Measurements from ENCODE around the gene YARS1. TPM values are rescaled to one million over a fixed set of nuclear protein-coding genes. Genes with fewer than 3 reads are reported as not detected.

The YARS1 gene
- polyA plus RNA-seq (2013, experiment 1 of 2): 126 TPM
- polyA plus RNA-seq (2013, experiment 2 of 2): 139 TPM

DNA sequence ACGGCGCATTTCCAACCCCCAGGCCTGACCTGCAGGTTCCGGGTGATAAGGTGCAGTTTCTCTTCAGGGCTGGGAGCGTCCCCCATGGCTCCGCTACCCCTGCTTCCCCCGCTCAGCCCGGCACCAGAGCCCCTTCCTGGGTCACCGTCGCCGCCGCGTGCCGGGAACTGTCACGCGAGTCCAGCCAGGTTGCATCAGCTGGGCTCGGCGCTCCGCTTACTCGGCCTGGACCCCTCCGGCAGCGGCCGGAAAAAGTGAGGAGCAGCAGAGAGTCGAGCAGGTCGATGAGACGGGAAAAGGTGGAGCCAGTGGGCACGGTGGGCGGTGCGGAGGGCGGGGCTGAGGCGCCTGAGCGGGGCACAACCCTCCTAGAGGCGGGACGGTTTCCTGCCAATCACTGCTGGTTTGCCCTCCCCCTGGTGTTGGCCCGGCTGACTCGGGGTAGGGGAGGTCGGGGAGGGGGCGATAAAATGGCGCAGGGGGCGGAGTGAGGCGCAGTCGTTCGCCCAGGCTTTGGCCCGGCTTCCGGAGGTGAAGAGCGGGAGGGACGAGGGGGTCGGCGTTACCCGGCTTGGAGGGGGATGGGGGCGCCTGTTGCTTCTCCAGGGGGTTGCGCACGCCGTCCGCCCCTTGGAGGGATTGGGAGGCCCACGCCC lies at the start of gene YARS1, which contains the start of gene S100PBP:
TSS of gene YARS1 (minus strand) at position 200 of the 656 bp plus-strand sequence. CDS start at position 86, 114 bp downstream.
TSS of gene S100PBP (plus strand) at position 495 of the 656 bp plus-strand sequence. CDS start 8,447 bp downstream, outside the sequence.
- Histone ChIP-seq H3K36me3 (ENCODE audit: control insufficient read depth, insufficient read depth, low read length) (peaks cover 37% of the 10 kb centered on the region), H3K4me1 (ENCODE audit: control insufficient read depth, insufficient read depth, low read length, poor library complexity, severe bottlenecking) (peaks cover 5% of the 10 kb centered on the region), H3K4me3 (ENCODE audit: extremely low read depth, insufficient read depth, low read length, poor library complexity, severe bottlenecking) (peak within 1 kb of the TSS; percentile 97), H3K9me3 (ENCODE audit: control insufficient read depth, low read length) (no peaks in the 10 kb centered on the region), H3K27ac (ENCODE audit: low read depth, low read length, severe bottlenecking) (peak within 1 kb of the TSS; percentile 96)
- WGBS, 2 experiments (ENCODE audit: insufficient coverage in 2 of 2): 0 to 1% methylated on average over 38 to 47 of the region's 55 CpGs

DNA sequence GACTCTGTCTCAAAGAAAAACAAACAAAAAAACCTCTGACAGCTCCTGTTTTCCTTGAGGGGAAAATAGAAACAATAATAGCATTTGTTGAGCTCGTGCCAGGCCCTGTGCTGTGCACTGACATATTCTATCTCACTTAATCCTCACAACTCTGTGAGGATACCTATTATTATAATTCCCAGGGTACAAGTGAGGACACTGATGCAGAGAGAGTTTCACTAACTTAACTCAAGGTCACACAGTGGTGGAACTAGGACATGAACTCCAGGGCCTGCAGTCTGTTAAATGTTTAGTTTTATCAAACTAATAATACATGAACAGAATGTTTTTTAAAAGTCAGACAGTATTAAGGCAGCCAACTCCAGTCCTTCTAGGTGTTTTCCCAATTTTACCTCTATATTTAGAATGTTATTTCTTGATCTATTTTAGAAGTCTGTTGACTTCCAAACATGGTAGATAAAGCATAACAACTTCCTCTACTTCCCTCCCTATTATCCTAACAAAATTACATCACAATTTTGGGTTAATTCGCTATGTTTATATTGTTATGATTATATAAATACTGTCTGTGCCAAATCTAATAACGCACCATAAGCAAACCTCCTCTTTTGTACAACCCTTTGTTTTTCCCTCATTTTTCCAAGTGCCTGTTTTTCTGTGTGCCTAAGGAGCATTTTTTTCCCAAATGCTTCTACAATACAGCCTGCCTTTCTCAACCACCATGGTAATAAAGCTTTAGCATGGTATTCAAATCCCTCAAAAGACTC lies 48.7 kb upstream of the YARS1 start:
- peaks cover 11% of the 10 kb centered on the region for H3K4me1 ChIP-seq (ENCODE audit: control insufficient read depth, insufficient read depth, low read length, poor library complexity, severe bottlenecking)
- no peak overlapping the region for H3K4me3 ChIP-seq (ENCODE audit: extremely low read depth, insufficient read depth, low read length, poor library complexity, severe bottlenecking)
- peaks cover 17% of the 10 kb centered on the region for H3K36me3 ChIP-seq (ENCODE audit: control insufficient read depth, insufficient read depth, low read length)
- H3K9me3 ChIP-seq (ENCODE audit: control insufficient read depth, low read length): no peaks in the 10 kb centered on the region
- no peak overlapping the region for H3K27ac ChIP-seq (ENCODE audit: low read depth, low read length, severe bottlenecking)
- 100% methylated on average over 1 of the region's 3 CpGs for WGBS, 2 experiments (ENCODE audit: insufficient coverage in 2 of 2)

DNA sequence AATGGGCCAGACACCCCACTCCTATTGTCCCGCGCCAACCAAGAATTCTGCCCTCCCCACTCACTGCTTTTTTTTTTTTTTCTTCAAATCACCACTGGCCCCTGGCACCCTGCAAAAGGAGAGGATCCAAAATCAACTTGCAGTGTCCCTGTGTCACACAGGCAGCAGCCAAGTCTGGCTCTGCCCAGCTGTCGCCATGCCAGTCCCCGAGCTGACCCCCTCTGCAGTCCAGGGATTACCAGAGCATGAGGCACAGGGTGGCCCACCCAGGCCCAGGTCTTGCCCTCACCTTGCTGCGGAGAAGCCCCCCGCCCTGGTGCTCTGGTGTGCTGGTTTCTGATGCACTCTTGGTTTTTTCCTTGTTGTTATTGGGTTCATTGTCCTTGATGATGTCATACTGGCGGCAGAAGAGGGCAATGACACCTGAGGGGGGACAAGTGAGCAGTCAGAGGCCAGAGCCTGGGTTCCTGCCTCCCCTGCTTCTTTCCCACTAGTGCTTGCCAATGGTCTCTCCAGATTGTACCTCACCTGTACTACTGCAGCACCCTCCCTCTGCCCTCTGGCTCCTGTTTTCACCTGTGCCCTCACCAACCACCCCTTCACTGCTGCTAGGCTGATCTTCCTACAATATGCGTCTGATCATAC lies 47.3 kb upstream of the YARS1 start:
- WGBS, 2 experiments (ENCODE audit: insufficient coverage in 2 of 2): 96 to 98% methylated on average over 6 to 8 of the region's 8 CpGs
- no peak overlapping the region for H3K27ac ChIP-seq (ENCODE audit: low read depth, low read length, severe bottlenecking)
- H3K9me3 ChIP-seq (ENCODE audit: control insufficient read depth, low read length): no peaks in the 10 kb centered on the region
- no peak overlapping the region for H3K4me3 ChIP-seq (ENCODE audit: extremely low read depth, insufficient read depth, low read length, poor library complexity, severe bottlenecking)
- H3K36me3 ChIP-seq (ENCODE audit: control insufficient read depth, insufficient read depth, low read length): peaks cover 20% of the 10 kb centered on the region
- H3K4me1 ChIP-seq (ENCODE audit: control insufficient read depth, insufficient read depth, low read length, poor library complexity, severe bottlenecking): peaks cover 5% of the 10 kb centered on the region

DNA sequence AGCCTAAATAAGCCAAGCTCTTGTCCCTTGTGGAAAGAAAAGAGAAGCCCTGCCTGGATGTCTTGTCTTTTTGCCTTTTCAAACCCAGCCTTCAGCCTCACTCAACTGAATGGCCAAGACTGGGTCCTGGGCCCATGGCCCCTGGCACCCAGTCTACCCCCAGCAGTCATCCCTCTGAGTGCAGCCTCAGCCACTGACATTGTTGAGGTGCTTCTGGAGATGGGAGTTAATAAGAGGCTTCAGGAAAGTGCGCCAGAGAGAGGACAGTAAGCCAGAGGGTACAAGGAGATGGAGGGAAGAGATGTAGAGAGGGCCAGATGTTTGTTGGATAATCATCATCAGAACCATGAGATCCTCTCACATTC lies 46.7 kb upstream of the YARS1 start:
- no peak overlapping the region for H3K4me3 ChIP-seq (ENCODE audit: extremely low read depth, insufficient read depth, low read length, poor library complexity, severe bottlenecking)
- H3K36me3 ChIP-seq (ENCODE audit: control insufficient read depth, insufficient read depth, low read length): peaks cover 25% of the 10 kb centered on the region
- H3K4me1 ChIP-seq (ENCODE audit: control insufficient read depth, insufficient read depth, low read length, poor library complexity, severe bottlenecking): peaks cover 5% of the 10 kb centered on the region
- 83% methylated on average over 1 of the region's 1 CpG; no CpG with 5 or more reads in 1 of the 2 experiments for WGBS, 2 experiments (ENCODE audit: insufficient coverage in 2 of 2)
- H3K27ac ChIP-seq (ENCODE audit: low read depth, low read length, severe bottlenecking): no peak overlapping the region
- H3K9me3 ChIP-seq (ENCODE audit: control insufficient read depth, low read length): no peaks in the 10 kb centered on the region

DNA sequence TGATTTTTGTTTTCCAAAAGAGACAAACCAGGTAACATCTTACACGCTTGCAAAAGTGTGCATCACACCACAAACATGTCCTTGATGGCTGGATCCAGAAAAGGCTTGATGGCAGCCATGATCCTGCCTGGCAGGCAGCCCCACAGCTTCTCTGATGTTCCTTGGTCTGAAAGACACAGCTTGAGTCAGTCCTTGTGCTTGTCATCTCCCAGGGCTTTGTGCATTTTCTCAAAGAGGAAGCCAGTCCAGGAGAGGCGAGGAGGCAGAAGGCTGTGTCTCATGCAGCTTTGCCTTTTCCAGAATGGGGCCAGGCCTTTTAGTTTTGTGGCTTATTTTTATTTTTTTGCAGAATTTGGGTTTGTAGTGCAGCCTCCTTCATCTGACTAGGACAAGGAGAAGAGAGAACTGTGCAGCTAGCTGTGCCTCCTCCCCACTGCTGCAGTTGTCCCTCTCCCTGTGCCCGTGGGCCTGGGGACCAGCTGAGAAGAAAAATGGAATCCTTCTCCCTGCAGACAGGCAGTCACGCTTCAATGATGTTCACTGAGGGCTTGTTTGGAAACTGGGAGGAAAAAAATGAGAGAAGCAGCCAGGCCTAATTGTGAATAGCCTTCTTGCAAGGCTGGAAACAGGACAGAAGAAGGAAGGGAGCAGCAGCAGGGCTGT lies 46.2 kb upstream of the YARS1 start:
- WGBS, 2 experiments (ENCODE audit: insufficient coverage in 2 of 2): 88 to 98% methylated on average over 3 of the region's 4 CpGs
- peaks cover 27% of the 10 kb centered on the region for H3K36me3 ChIP-seq (ENCODE audit: control insufficient read depth, insufficient read depth, low read length)
- peaks cover 5% of the 10 kb centered on the region for H3K4me1 ChIP-seq (ENCODE audit: control insufficient read depth, insufficient read depth, low read length, poor library complexity, severe bottlenecking)
- no peak overlapping the region for H3K27ac ChIP-seq (ENCODE audit: low read depth, low read length, severe bottlenecking)
- no peaks in the 10 kb centered on the region for H3K9me3 ChIP-seq (ENCODE audit: control insufficient read depth, low read length)
- no peak overlapping the region for H3K4me3 ChIP-seq (ENCODE audit: extremely low read depth, insufficient read depth, low read length, poor library complexity, severe bottlenecking)

DNA sequence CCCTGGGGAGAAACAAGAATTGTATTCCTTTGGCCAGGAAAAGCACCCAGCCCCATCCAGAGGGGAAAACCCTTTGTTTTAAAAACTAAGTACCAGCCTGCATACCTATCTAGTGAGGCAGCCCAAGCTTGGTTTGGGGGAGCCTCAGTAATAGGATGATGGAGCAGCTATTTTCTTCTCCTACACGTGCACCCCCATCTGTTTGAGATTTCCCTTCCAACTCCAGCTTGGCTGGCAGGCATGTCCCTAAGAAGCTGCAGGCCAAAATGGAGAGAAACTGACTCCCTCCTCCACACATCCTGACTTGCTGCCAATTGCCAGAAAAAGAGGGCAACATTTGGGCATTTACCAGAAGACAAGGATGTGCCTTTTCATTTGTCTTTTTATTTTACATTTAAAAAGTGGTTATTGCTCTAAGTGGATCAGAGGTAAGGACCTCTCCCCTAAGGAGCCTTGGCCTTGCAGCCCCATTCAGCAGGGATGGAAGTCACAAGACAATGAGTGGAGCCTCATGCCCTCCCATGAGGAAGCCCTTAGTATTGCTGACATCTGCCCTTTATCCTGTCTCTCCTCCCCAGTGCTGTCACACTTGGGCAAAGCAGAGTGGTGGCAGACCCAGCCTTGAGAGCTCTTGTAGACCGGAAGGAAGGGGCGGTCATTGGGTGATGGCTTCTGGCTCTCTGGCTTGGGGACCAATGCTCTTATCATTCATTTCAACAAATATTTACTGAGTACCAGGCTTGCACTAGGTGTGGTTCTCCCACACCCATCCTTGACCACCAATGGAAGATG lies 44.9 kb upstream of the YARS1 start:
- Histone ChIP-seq H3K36me3 (ENCODE audit: control insufficient read depth, insufficient read depth, low read length) (peaks cover 36% of the 10 kb centered on the region), H3K27ac (ENCODE audit: low read depth, low read length, severe bottlenecking) (no peak overlapping the region), H3K4me3 (ENCODE audit: extremely low read depth, insufficient read depth, low read length, poor library complexity, severe bottlenecking) (no peak overlapping the region), H3K4me1 (ENCODE audit: control insufficient read depth, insufficient read depth, low read length, poor library complexity, severe bottlenecking) (peaks cover 5% of the 10 kb centered on the region), H3K9me3 (ENCODE audit: control insufficient read depth, low read length) (no peaks in the 10 kb centered on the region)
- 70 to 90% methylated on average over 2 to 3 of the region's 3 CpGs for WGBS, 2 experiments (ENCODE audit: insufficient coverage in 2 of 2)

DNA sequence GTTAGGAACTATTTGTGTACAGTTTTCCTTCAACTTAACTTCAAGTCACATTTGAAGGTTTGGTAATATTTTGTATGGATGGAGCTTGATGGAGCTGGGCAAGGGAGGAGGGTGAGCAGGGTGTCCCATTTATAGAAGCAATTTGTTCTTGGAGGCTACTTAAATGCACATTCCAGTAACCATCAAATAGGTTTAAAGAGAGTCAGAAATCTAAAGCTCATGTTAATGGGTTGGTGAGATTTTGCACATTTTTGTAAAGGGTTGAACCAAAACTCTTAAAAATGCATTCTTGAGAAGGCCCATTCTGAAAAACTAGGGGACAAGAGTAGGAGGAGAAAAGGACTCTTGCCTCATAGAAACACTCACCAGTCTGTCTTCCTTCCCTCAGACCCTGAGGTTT lies 43.4 kb upstream of the YARS1 start:
- H3K9me3 ChIP-seq (ENCODE audit: control insufficient read depth, low read length): no peaks in the 10 kb centered on the region
- H3K27ac ChIP-seq (ENCODE audit: low read depth, low read length, severe bottlenecking): no peak overlapping the region
- H3K4me1 ChIP-seq (ENCODE audit: control insufficient read depth, insufficient read depth, low read length, poor library complexity, severe bottlenecking): peaks cover 5% of the 10 kb centered on the region
- H3K36me3 ChIP-seq (ENCODE audit: control insufficient read depth, insufficient read depth, low read length): peaks cover 49% of the 10 kb centered on the region
- H3K4me3 ChIP-seq (ENCODE audit: extremely low read depth, insufficient read depth, low read length, poor library complexity, severe bottlenecking): no peak overlapping the region

DNA sequence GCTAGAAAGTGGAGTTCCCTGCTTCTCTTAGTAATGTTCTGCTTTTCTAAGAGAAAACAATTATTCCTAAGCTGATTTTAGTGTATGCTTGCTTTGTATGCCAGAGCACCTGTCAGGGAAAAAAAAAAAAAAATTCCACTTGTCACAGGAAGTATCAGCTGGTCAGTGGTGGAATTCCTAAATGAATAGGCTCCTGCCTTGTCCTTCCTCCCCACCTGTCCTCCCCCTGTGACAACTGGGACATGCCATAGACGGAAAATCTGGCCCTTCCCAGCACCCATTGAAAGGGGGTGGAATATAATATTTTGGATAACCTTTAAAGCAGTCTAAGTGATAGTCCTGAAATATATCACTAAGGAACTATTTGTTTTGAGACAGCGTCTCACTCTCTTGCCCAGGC lies 42.8 kb upstream of the YARS1 start:
- Histone ChIP-seq H3K36me3 (ENCODE audit: control insufficient read depth, insufficient read depth, low read length) (peaks cover 56% of the 10 kb centered on the region), H3K9me3 (ENCODE audit: control insufficient read depth, low read length) (no peaks in the 10 kb centered on the region), H3K4me1 (ENCODE audit: control insufficient read depth, insufficient read depth, low read length, poor library complexity, severe bottlenecking) (peaks cover 5% of the 10 kb centered on the region), H3K27ac (ENCODE audit: low read depth, low read length, severe bottlenecking) (no peak overlapping the region), H3K4me3 (ENCODE audit: extremely low read depth, insufficient read depth, low read length, poor library complexity, severe bottlenecking) (no peak overlapping the region)
- 100% methylated on average over 1 of the region's 2 CpGs; no CpG with 5 or more reads in 1 of the 2 experiments for WGBS, 2 experiments (ENCODE audit: insufficient coverage in 2 of 2)

DNA sequence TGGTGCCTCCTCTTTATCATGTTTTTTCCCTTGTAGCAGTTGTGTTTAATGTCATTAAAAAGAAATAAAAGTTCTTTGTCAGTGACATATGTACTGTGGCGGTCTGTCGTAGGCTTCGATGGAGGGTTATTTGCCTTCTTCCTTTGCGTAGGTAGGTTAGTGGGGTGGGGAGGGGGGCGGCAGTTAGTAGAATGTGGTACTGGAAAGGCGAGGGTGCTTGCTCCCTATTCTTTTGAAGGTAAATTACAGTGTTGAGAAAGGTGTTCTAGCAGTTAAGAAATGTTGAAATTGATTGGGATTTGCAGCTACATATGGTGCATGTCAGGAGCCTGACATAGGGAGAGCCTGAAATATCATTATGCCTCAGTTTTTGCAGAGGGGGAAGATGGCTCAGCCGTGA lies 41.6 kb upstream of the YARS1 start:
- 93 to 98% methylated on average over 5 of the region's 7 CpGs for WGBS, 2 experiments (ENCODE audit: insufficient coverage in 2 of 2)
- peaks cover 56% of the 10 kb centered on the region for H3K36me3 ChIP-seq (ENCODE audit: control insufficient read depth, insufficient read depth, low read length)
- H3K4me1 ChIP-seq (ENCODE audit: control insufficient read depth, insufficient read depth, low read length, poor library complexity, severe bottlenecking): peaks cover 5% of the 10 kb centered on the region
- no peaks in the 10 kb centered on the region for H3K9me3 ChIP-seq (ENCODE audit: control insufficient read depth, low read length)
- no peak overlapping the region for H3K27ac ChIP-seq (ENCODE audit: low read depth, low read length, severe bottlenecking)
- no peak overlapping the region for H3K4me3 ChIP-seq (ENCODE audit: extremely low read depth, insufficient read depth, low read length, poor library complexity, severe bottlenecking)

DNA sequence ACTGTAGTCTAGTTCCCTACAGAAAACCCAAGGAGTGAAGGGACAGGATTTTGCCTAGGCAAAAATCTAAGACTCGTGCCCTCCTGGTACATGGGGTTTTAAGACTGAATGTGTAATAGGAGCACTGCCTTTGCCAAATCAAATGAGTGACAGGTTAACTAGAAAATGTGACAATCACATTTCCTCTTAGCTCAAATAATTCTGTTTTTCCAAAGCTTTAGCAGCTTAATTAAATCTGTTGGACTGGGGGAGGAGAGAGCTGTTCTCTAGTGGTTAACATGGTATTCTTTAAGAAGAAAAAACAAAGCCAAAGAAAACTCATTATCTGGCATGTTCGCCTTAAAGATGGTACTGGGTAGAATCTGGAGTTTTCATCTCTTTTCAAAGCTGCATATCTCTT lies 41.0 kb upstream of the YARS1 start:
- Histone ChIP-seq H3K27ac (ENCODE audit: low read depth, low read length, severe bottlenecking) (no peak overlapping the region), H3K36me3 (ENCODE audit: control insufficient read depth, insufficient read depth, low read length) (peaks cover 53% of the 10 kb centered on the region), H3K9me3 (ENCODE audit: control insufficient read depth, low read length) (no peaks in the 10 kb centered on the region), H3K4me3 (ENCODE audit: extremely low read depth, insufficient read depth, low read length, poor library complexity, severe bottlenecking) (no peak overlapping the region), H3K4me1 (ENCODE audit: control insufficient read depth, insufficient read depth, low read length, poor library complexity, severe bottlenecking) (peaks cover 5% of the 10 kb centered on the region)
- WGBS, 2 experiments (ENCODE audit: insufficient coverage in 2 of 2): 80% methylated on average over 1 of the region's 2 CpGs; no CpG with 5 or more reads in 1 of the 2 experiments

Measured in mesodermal cell (in vitro differentiated cells).